Stimulated activated CD4-positive, alpha-beta T cell treated with anti-CD3 and anti-CD28 coated beads, Interleukin-2, amount 100 ng/mL, for 4 hours (primary cell): ENCODE measurements around the gene CD38.
"Not testable (repeated sequence)": the region's sequence is repeated elsewhere in the genome, so short reads cannot be mapped to it uniquely, and the experiment has no call there.

Experiments
- DNase-seq: peaks from one replicate; pipeline ENCODE4 v3.0.0-alpha.2; 2020; ENCODE audit warnings: low read depth

Gene CD38

DNA sequence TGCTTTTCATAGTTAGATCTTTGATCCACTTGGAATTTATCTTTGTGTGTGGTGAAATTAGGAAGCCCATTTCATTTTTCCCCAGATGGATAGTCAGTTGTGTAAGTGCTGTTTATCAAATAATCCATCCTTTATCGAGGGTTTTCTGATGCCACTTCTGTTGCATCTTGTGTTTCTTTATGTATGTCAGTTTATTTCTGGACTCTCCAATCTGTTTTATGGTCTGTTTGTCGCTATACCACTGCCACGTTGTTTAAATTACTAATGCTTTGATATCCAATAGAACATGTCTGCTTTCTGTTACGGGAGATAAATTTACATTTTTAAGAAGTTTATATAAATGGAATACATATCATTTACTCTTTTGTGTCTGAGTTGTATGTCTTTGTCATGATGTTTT lies 21.0 kb downstream of the CD38 start:
- no peak for DNase-seq

DNA sequence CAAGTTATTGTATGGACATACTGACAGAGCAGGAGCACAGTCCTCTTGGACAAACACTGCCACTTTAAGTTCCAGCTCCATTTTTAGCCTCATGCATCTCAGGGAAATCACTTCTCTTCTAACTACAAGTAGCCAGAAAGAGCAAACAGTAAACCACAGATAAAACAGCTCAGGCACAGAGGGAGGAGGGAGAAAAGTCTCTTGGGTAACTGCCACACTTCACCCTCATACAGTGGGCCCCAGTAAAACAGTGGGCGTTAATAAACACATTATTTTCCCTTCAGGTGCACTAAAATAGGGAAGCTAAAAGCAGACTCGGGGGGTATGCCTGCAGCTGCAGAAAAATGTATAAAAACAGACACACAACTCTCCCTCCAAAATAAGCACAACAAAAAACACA lies 21.6 kb downstream of the CD38 start:
- DNase-seq, result no peak

DNA sequence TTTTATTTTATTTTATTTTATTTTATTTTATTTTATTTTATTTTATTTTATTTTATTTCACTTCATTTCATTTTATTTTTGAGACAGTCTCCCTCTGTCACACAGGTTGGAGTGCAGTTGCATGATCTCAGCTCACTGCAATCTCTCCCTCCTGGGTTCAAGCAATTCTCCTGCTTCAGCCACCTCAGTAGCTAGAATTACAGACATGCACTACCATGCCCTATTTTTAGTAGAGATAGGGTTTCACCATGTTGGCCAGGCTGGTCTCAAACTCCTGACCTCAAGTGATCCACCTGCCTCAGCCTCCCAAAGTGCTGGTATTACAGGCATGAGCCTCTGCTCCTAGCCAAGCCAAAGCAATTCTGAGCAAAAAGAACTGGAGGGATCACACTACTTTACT lies 24.4 kb downstream of the CD38 start:
- DNase-seq, result not testable (repeated sequence)

DNA sequence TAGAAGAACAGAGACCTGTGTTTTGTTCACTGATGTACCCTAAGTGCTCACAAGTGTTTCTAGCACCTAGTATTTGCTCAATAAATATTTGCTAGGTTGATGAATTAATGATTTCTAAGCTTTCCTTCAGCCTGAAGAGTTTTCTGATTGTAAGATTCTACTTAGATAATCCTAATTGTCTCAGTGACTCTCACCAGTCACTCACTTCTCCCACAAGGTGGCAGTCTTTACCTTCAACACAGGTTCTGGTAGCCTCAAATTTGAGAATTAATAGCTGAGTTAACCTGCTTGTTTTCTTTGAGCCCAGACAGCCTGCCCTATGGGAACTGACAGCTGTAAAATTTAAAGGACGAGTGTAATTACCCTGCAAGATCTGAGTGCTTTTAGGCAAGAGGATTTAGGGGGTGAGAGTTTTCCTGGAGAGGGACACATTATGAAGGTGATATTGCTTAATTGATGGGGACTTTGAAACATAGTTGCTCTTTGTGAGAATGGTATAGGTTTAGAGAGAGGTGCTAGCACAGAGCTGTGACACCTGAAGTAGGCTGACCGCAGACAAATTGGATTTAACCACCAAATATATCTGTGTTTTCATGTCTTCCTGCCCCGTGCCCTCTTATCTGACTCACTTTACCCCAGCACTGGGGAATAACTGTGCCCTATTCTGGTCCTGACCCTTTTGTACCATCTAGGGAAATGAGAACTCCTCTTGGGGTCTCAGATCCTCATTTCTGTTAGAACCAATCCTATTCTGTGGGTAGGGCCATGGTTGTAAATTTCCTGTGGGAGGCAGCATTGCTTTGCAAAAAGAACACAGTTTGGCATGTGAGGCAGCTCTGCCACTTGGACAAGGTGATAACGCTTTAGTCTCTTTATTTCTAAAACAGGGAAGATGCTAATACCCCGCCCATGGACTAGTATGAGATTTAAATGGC lies 27.7 kb downstream of the CD38 start:
- DNase-seq, result peak; percentile 35

DNA sequence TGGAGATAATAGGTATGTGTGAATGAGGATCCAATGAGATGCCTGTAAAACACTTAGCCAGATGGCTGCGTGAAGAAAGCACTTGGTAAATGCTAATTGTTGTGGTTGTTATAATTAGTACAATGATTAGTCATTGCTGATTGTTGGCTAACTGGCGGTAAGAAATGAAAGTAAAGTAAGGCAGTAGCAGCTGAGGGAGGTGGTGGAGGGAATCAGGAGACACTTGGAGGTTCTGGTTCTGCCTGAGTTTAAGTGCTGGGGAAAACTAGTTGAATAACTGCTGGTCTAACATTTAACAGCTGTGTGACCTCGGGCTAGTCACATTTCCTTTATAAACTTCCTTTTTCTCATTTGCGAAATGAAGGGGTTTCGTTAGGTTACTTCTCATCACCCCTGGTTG lies 30.9 kb downstream of the CD38 start:
- no peak for DNase-seq

DNA sequence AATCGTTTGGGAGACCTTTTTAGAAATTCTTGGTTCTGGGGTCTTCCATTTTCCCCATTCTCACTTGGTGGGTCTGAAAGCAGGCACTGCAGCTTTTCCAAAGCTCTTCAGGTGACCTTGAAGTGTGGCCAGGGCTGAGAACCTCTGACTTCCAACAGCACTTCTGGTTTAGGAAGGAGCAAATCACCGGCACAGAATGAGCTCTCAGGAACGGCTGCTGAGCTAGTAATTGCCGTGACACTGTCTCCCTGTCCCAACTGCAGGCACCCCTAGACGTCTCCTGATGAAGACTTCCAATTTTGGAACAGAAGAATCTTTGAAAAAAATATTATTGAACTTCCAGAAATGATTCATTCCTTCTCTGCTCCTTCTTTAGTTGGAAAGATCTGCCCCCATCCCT lies 31.3 kb downstream of the CD38 start:
- DNase-seq, result no peak

DNA sequence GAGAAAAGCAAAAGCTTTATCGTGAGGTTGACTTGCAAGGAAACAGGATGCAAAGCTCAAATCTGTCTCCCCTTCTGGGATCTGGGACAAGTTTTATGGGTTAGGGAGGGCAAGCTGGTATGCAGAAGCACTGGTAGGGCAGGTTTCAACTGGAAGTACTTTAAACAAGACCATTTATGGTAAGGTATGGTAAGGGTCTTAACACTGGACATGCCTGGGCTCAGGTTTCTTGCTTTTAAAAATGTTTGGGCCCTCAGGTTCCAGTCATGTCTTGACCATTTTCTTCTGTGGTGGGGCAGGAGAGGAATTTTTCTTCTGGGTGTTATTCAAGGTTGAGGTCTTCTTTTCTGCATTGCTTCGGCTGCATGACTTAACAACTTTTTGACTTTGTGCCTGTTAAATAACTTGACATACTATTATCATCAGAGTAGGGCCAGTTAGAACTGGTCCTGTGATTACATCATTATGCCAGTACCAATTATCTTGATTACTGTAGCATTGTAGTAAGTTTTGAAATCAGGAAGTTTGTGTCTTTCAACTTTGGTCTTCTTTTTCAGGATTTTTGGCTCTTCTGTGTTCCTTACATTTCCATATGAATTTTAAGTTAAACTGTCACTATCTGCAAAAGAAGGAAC lies 33.7 kb downstream of the CD38 start:
- no peak for DNase-seq

DNA sequence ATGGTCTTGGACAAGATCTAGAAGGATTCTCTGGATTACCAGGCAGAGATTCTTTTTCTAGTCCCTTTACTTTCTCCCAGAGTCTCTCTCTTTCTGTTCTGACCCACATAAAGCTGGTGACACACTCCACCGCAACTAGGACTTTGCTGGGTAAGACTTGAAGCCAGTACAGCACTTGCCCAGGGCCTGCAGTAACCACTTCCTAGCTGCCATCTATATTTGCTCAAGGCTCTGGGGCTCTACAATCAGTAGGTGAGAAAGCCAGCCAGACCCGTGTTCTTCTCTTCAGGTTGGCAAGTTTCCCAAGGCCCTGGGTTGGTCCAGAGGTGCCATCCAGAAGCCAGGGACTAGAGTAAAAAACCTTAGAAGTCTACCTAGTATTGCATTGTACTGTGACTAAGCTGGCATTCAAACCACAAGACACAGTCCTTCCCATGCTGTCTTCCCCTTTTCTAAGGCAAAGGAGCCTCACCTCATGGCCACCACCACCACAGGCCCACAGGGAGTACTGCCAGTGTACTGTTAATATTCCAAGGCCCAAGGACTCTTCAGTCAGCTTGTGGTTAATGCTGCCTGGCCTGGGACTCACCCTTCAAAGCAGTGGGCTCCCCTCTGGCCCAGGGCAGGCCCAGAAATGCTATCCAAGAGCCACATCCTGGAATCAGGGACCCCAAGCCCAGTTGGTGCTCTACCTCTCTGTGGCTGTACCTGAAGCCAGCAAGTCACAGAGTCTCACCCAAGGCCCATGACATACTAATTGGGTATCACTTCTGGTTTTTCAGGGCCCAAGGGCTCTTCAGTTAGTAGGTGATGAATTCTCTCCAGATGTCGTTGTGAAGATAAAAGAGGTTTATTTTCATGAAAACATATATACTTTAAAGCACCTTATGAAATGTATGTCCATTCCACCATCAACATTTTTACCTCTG lies 54.7 kb downstream of the CD38 start:
- DNase-seq, result no peak

DNA sequence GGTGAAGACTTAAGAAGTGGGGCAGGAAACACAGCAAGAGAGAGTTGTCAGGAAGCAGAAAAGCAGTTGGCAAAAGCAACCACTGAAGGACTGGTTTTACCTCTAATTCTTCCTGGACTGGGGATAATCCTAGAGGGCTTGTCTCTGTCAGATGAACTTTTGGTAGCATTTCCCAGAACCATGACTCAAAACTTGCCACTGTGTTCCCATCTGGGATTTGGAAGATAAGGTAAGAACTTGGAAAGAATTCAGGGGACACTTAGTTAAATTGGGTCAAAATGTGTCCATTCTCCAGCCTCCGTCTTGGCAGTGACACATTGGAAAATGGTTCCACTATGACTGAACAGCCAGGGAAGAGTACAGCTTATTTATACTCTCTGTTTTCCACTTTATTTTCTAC lies 55.7 kb downstream of the CD38 start:
- DNase-seq, result no peak

DNA sequence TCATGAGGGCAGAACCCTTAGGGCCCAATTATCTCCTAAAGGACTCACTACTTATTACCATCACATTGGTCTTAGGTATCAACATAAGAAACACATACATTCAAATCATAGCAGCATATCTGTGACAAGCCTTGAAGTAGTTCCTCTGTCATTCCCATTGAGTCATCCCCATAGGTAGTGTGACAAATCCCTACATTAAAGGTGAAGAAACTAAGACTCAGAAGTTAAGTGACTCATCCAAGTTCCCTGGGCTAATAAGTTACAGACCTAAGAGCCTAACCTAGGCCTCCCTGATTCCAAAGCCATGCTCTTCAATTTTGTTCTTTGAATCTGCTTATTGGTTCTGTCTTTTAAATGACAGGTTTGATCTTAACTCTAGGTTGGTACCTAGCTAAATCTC lies 58.2 kb downstream of the CD38 start:
- no peak for DNase-seq

DNA sequence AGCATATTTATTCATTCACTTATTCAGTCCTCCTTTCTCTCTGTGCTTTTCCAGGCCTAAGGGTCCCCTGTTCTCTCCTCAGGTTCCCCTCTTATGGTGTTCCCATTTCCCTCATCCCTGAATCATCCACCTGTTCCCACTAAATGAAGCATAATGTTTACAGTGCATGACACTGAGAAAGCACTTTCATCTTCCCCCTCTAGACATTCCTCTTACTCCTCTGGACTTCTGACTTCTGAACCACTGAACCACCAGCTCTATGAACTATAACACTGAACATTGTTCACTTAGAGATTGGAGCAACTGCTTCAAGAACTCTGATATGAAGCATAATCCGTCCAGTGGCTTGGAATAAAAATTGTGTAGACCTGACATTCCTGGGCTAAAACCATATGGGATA lies 59.5 kb downstream of the CD38 start:
- no peak for DNase-seq

DNA sequence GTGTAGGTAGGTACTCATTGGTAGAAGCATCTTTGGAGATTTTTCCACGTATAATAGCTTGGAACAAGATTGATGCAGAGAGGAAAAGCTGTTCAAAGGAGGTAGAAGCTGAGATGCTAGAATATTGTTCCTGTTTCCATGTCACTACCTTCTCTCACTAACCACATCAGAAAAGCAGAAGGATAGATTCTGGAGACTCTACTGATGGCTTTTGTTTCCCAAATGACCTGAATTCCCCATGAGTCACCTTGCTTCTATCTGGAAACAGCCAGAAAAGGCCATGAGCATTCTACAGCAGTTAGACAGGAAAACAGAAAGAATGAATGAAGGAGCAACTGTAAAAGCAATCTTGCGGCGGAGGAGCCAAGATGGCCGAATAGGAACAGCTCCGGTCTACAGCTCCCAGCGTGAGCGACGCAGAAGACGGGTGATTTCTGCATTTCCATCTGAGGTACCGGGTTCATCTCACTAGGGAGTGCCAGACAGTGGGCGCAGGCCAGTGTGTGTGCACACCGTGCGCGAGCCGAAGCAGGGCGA lies 63.1 kb downstream of the CD38 start:
- DNase-seq, result not testable (repeated sequence)

DNA sequence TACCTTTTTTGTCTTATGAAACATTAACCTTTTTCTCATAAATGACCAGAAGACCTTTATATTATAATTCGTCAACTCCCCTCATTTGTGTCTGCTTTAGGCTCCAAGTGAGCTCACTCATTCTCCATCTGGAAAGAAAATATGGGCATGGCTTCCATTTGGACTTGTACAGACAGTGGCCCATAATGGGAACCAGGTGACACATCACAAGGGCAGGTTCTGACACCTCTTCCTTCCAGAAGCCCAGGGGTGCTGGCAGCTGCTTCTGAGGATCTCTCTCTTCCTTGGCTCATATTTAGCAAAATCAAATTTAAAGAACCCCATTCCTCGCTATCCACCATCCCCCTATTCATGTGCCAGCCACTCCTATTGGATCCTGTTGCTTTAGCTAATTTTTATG lies 69.6 kb downstream of the CD38 start:
- no peak for DNase-seq

DNA sequence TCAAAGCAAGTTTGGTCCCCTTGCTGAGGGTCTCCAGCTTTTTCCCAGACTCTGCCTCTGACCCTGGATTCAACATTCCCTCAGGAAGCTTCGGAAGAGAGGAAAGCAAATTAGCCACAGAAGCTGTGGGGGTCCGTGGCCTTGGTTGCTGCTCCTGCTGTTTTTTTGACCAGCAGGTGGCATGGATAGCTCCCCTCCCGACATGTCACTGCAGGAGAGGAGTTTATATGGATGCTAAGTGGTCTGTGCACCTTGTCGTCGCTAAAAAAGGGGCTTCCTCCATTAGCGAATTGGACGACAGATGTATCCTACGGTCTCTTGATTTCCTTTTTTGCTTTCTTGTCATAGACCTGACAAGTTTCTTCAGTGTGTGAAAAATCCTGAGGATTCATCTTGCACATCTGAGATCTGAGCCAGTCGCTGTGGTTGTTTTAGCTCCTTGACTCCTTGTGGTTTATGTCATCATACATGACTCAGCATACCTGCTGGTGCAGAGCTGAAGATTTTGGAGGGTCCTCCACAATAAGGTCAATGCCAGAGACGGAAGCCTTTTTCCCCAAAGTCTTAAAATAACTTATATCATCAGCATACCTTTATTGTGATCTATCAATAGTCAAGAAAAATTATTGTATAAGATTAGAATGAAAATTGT lies 70.2 kb downstream of the CD38 start:
- DNase-seq, result no peak

DNA sequence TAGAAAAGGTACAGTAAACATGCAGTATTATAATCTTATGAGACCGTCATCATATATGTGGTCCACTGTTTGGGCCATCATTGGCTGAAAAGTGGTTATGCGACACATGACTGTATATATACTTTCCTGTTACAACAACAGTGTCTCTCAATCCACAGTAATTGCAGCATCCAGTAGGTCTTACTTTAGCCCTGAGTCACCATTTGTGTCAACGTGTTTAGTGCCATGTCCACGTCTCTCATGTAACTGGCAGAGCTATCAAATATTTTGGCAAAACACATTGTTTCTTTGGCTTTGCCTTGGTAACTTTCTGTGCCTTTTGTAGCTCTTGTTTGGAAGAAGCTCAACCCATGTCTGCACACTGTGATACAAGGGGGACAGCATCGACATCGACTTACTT lies 73.8 kb downstream of the CD38 start:
- DNase-seq, result no peak

DNA sequence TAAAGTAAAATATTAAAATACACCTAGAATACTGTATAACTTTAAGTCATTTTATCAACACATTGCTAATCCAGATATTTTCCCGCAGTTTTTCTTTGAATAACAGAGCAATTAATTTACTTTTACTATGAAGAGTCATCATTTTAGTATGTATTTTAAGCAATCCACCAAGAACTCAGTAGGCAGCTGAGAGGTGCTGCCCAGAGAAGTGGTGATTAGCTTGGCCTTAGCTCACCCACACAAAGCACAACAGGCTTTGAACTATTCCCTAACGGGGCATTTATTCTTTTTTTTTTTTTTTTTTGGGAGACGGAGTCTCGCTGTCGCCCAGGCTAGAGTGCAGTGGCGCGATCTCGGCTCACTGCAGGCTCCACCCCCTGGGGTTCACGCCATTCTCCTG lies 74.4 kb downstream of the CD38 start:
- DNase-seq, result no peak

DNA sequence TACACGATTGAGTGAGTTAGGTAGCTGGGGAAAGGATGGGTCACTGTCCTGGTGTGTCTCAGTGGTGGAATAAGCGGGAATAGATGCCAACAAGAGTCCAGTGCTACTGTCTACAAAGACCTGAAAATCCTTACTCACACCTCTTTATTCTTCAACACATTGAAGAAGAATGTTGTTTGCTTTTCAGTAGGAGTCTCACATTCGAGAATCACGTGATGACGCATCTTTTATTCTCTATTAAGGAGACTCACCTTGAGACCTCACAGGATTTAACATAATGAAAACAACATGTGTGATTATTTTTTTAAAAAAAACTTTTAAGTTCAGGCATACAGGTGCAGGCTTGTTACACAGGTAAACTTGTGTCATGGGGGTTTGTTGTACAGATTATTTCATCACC lies 75.2 kb downstream of the CD38 start:
- no peak for DNase-seq

DNA sequence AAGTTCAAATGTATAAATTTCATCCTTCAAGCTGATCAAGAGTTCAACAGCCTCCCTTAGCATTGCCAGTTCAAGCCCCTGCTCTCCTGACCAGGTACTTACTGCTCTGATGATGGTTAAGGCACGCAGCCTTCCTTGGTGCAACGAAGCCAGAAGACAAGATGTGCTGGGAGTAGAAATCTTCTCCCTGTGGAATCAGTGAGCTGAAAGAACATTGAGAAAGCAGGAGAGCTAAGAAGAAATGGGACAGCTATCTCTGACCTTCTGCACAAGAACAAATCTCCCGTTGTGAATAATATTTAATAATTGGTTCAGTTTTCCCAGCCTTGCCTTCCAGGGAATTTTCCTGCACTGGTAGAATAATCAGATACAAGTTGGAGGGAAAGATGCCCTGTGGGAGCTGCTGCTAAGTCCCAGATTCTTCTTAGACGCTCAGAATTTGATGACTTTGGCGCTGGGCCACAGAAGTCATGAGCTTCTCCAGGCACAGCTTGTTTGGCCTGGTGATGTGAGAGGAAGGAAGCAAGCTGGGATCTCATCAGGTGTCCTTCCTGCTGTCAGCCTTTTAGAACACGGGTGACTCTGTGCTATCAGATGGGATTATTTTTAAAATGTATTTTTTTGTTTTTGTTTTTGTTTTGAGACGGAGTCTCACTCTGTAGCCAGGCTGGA lies 77.8 kb downstream of the CD38 start:
- no peak for DNase-seq

DNA sequence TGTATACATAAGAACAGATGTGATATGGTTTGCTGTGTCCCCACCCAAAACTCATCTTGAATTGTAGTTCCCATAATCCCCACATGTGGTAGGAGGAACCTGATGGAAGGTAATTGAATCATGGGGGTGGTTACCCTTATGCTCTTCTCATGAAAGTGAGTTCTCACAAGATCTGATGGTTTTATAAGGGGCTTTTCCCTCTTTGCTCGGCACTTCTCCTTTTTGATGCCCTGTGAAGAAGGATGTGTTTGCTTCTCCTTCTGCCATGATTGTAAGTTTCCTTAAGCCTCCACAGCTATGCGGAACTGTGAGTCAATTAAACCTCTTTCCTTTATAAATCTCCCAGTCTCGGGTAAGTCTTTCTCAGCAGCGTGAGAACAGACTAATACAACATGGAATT lies 83.1 kb downstream of the CD38 start:
- not testable (repeated sequence) for DNase-seq

DNA sequence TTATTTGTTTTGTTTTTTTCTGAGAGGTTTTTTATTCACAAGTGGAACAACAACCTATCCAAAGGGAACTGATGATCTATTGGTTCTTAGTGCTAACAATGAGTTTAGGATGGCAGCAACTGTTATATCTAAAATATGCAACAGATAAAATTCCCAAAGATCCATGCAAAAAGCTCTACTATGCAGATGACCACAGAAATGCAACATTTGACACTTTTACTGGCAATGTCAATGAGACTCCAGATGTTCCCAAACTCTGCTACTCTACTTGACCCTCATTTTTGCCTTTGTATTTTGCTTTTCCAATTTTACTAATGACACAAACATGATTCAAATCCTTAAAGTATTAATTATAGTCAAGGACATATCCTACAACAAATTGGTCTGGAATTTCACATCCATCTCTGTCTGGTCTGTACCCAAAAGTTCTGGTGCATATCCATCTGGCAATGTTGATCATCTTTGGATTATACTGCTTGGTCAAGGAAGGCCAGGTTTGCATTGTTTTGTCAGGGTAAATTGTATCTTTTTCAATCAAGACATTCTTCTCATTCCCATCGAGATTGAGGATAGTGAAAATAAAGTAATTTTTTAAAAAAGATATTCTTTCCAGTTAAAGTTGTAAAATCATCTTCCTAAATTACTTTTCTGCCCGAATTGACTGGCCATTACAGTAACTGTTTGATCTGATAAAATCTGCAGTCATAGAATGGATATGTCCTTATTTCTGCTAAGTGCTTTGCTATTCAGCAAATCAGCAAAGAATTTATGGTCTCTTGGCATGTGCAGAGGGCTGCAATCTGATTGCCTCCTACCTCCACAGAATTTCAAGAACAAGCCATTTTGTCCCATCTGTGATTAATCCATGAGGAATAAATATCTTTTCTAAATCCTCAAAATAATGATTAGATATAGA lies 86.8 kb downstream of the CD38 start:
- no peak for DNase-seq
